ENCODE measurements around the gene FOXM1.

FOXM1 gene

DNA sequence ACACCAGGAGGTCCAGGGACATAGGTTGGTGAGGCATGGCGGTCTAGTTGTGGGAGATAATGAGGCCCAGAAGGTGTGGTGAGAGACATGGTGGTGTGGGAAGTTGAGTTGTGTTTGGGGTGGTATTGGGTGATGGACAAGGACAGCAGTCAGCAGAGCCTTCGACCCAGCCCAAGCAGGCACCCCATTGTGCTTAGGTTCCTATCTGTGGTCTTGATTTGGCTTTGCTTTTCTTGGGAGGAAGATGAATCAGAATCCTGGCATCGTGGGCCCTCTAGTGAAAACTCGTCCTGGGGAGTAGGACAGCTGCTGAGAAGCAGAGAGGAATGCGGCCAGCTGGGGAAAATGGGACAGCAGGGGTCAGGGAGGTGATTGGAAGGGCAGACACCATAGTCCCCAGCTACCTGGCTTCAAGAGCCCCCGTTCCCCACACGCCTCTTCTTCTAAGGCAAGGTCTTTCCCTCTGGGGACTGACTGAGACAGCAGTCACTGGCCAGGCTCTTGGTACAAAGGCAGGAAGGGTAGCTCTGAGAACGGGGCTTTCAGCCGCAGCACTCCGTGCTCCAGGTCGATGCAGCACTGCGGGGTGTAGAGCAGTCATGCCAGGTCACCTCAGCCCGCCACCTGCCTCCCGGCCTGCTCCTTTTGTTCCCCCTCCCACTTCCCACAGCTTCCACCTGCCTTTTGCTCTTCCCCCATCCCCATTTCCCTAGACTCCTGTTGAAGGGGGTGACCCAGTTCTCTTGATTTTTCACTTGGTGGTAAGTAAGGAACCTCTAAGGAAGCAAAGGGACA is 50.1 kb downstream of the FOXM1 start:
- Histone ChIP-seq H3K27ac (ENCODE audit: insufficient read depth, low read depth, low read length, poor library complexity, severe bottlenecking) (peak overlapping the region; percentile 28), H3K4me3 (ENCODE audit: insufficient read depth, low read depth, low read length) (no peak overlapping the region), H3K9me3 (ENCODE audit: control insufficient read depth, low read length) (no peaks in the 10 kb centered on the region), H3K27me3 (ENCODE audit: control insufficient read depth, insufficient read depth, low read length, poor library complexity, severe bottlenecking) (no peaks in the 10 kb centered on the region), H3K36me3 (ENCODE audit: control insufficient read depth, insufficient read depth, low read length) (peaks cover 20% of the 10 kb centered on the region), H3K4me1 (ENCODE audit: control insufficient read depth, insufficient read depth, low read length) (peaks cover 21% of the 10 kb centered on the region)
- WGBS, 2 experiments, result 63 to 66% methylated on average over 14 of the region's 14 CpGs

- H3K27ac ChIP-seq (ENCODE audit: insufficient read depth, low read depth, low read length, poor library complexity, severe bottlenecking), result peak overlapping the region; percentile 65
- peaks cover 21% of the 10 kb centered on the region for H3K4me1 ChIP-seq (ENCODE audit: control insufficient read depth, insufficient read depth, low read length)
- H3K4me3 ChIP-seq (ENCODE audit: insufficient read depth, low read depth, low read length), result no peak overlapping the region
- H3K36me3 ChIP-seq (ENCODE audit: control insufficient read depth, insufficient read depth, low read length), result peaks cover 18% of the 10 kb centered on the region
- H3K9me3 ChIP-seq (ENCODE audit: control insufficient read depth, low read length), result no peaks in the 10 kb centered on the region
- 43 to 45% methylated on average over 3 of the region's 3 CpGs for WGBS, 2 experiments
- no peaks in the 10 kb centered on the region for H3K27me3 ChIP-seq (ENCODE audit: control insufficient read depth, insufficient read depth, low read length, poor library complexity, severe bottlenecking)
Observed at GRCh38 chr12:2826036-2826435, 50.9 kb downstream of the FOXM1 start.

DNA sequence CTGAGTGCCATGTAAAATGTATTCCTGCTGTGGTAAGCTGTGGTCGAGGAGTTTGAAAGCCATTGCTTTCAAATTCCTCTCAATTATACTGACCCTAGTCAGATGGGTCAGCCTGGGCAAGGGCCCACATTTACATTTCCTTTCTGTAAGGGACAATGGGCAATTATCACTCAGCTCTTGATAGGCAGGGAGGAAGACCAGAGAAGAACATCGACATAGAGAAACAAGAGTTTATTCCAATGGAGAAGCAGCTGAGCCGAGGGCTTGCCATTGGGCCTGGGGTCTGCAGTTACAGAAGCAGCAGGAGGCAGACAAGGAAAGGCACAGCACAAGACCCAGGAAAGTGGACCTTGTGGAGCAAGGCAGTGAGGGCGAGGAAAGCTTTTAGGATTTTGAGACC is 51.8 kb downstream of the FOXM1 start:
- WGBS, 2 experiments, result 24 to 30% methylated on average over 4 of the region's 4 CpGs
- no peaks in the 10 kb centered on the region for H3K9me3 ChIP-seq (ENCODE audit: control insufficient read depth, low read length)
- H3K27ac ChIP-seq (ENCODE audit: insufficient read depth, low read depth, low read length, poor library complexity, severe bottlenecking), result peak overlapping the region; percentile 20
- peaks cover 21% of the 10 kb centered on the region for H3K4me1 ChIP-seq (ENCODE audit: control insufficient read depth, insufficient read depth, low read length)
- H3K4me3 ChIP-seq (ENCODE audit: insufficient read depth, low read depth, low read length), result no peak overlapping the region
- H3K27me3 ChIP-seq (ENCODE audit: control insufficient read depth, insufficient read depth, low read length, poor library complexity, severe bottlenecking), result no peaks in the 10 kb centered on the region
- peaks cover 18% of the 10 kb centered on the region for H3K36me3 ChIP-seq (ENCODE audit: control insufficient read depth, insufficient read depth, low read length)

DNA sequence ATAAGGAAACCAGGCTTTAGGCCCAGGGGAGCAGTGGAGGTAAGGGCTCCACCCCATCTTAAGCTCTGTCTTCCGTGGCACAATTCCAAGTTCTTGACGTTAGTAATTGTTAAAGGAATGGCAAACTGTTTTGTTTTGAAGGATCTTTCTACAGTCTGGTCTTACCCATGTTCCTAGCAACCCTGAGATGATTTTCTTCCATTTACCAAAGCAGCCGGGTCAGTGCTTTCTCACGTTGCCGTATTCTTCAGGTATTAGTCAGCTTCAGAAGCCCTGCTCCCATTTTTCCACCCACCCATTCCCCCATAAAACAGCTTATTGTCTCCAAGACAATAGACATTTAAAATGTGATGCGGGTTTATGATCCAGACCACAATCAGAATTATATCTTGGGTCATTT is 52.4 kb downstream of the FOXM1 start:
- Histone ChIP-seq H3K36me3 (ENCODE audit: control insufficient read depth, insufficient read depth, low read length) (peaks cover 18% of the 10 kb centered on the region), H3K27me3 (ENCODE audit: control insufficient read depth, insufficient read depth, low read length, poor library complexity, severe bottlenecking) (no peaks in the 10 kb centered on the region), H3K4me1 (ENCODE audit: control insufficient read depth, insufficient read depth, low read length) (peaks cover 21% of the 10 kb centered on the region), H3K9me3 (ENCODE audit: control insufficient read depth, low read length) (no peaks in the 10 kb centered on the region), H3K27ac (ENCODE audit: insufficient read depth, low read depth, low read length, poor library complexity, severe bottlenecking) (no peak overlapping the region), H3K4me3 (ENCODE audit: insufficient read depth, low read depth, low read length) (no peak overlapping the region)
- WGBS, 2 experiments, result 85% methylated on average over 6 of the region's 6 CpGs

GRCh38 chr12:2823483-2823882 is 53.5 kb downstream of the FOXM1 start:
- 95% methylated on average over 7 of the region's 7 CpGs for WGBS, 2 experiments
- H3K4me1 ChIP-seq (ENCODE audit: control insufficient read depth, insufficient read depth, low read length), result peaks cover 21% of the 10 kb centered on the region
- H3K36me3 ChIP-seq (ENCODE audit: control insufficient read depth, insufficient read depth, low read length), result peaks cover 23% of the 10 kb centered on the region
- no peak overlapping the region for H3K27ac ChIP-seq (ENCODE audit: insufficient read depth, low read depth, low read length, poor library complexity, severe bottlenecking)
- no peaks in the 10 kb centered on the region for H3K27me3 ChIP-seq (ENCODE audit: control insufficient read depth, insufficient read depth, low read length, poor library complexity, severe bottlenecking)
- H3K4me3 ChIP-seq (ENCODE audit: insufficient read depth, low read depth, low read length), result no peak overlapping the region
- H3K9me3 ChIP-seq (ENCODE audit: control insufficient read depth, low read length), result no peaks in the 10 kb centered on the region

DNA sequence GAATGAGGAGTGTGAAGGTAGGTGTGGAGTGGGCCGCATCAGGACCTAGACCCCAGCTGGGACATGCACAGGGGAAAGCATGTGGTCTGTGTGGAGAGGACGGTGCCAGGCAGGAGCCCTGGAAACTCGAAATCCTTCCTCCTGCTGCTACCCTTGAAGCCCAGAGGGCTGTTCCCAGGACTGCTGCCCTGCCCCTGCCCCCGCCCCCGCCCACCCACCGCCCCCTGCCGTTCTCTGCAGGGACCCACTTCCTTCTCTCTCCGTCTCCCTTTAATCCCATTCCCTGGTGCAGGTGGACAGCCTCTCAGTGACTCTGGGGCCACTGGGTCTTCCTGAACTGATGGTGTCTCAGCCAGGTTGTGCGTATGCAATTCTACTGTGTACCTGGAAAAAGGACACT is 56.5 kb downstream of the FOXM1 start:
- 63 to 68% methylated on average over 6 to 9 of the region's 9 CpGs for WGBS, 2 experiments
- Histone ChIP-seq H3K27me3 (ENCODE audit: control insufficient read depth, insufficient read depth, low read length, poor library complexity, severe bottlenecking) (no peaks in the 10 kb centered on the region), H3K9me3 (ENCODE audit: control insufficient read depth, low read length) (no peaks in the 10 kb centered on the region), H3K36me3 (ENCODE audit: control insufficient read depth, insufficient read depth, low read length) (peaks cover 25% of the 10 kb centered on the region), H3K27ac (ENCODE audit: insufficient read depth, low read depth, low read length, poor library complexity, severe bottlenecking) (no peak overlapping the region), H3K4me1 (ENCODE audit: control insufficient read depth, insufficient read depth, low read length) (peaks cover 6% of the 10 kb centered on the region), H3K4me3 (ENCODE audit: insufficient read depth, low read depth, low read length) (no peak overlapping the region)

DNA sequence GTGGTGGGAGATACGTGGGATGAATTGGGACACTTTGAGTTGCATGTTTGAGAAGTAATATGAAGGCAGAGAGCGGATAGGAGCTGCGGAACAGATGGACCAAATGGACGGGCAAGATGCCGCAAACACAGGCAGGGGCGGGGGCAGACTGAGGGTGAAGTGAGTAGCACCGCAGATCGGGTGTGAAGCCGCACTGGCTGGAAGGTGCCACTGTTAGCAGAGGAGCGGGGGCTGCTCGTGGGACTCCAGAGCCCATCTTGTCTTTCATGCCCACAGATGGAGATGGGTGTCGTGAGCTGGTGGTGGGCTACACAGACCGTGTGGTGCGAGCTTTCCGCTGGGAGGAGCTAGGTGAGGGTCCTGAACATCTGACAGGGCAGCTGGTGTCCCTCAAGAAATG is 57.2 kb downstream of the FOXM1 start:
- Histone ChIP-seq H3K4me3 (ENCODE audit: insufficient read depth, low read depth, low read length) (no peak overlapping the region), H3K27me3 (ENCODE audit: control insufficient read depth, insufficient read depth, low read length, poor library complexity, severe bottlenecking) (no peaks in the 10 kb centered on the region), H3K36me3 (ENCODE audit: control insufficient read depth, insufficient read depth, low read length) (peaks cover 25% of the 10 kb centered on the region), H3K27ac (ENCODE audit: insufficient read depth, low read depth, low read length, poor library complexity, severe bottlenecking) (no peak overlapping the region), H3K4me1 (ENCODE audit: control insufficient read depth, insufficient read depth, low read length) (peaks cover under 1% of the 10 kb centered on the region), H3K9me3 (ENCODE audit: control insufficient read depth, low read length) (no peaks in the 10 kb centered on the region)
- 94 to 95% methylated on average over 15 of the region's 15 CpGs for WGBS, 2 experiments

DNA sequence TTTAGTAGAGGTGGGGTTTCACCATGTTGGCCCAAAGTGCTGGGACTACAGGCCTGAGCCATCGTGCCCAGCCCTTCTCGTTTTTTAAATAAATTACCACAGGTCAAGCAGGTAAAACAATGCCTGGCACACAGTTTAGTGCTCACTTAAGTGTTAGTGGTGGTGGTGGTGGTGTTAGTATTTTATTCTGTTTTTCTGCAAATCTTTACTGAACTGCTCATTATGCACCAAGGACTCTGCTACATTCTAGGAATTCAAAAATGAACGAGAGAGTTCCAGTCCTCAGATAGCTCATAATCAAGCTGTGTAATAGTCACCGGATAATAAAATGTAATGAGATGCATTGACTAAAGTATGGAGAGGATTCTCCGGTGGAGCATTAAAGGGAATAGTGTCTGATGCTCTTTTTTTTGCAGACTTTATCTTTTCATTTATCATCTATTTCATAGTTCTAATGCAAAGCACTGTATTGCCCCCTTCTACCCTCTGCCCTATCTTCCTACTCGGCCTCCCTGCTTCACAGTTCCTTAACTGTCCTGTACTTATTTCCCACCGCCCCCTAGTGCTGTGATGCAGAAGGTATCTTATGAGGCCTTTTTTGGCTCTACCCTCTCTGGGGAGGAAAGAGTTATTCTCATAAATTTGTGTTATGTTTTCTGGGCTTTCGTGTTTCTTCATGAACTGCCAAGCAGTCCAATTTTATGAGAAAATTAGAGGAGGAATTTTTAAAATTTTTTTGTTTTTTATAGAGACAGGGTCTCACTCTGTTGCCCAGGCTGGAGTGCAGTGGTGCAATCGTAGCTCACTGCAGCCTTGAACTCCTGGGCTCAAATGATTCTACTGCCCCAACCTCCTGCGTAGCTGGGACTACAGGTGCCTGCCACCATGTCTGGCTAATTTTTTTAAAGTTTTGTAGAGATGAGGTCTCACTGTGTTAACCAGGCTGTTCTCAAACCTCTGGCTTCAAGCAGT is 63.5 kb downstream of the FOXM1 start:
- no peaks in the 10 kb centered on the region for H3K27me3 ChIP-seq (ENCODE audit: control insufficient read depth, insufficient read depth, low read length, poor library complexity, severe bottlenecking)
- 23 to 30% methylated on average over 10 of the region's 10 CpGs for WGBS, 2 experiments
- H3K4me1 ChIP-seq (ENCODE audit: control insufficient read depth, insufficient read depth, low read length), result no peaks in the 10 kb centered on the region

GRCh38 chr12:2812290-2813213 is 64.4 kb downstream of the FOXM1 start, which contains the start of gene ITFG2:
Gene ITFG2 (plus strand): TSS chr12:2812668. CDS start chr12:2812761, 93 bp downstream.
- H3K27me3 ChIP-seq (ENCODE audit: control insufficient read depth, insufficient read depth, low read length, poor library complexity, severe bottlenecking), result no peaks in the 10 kb centered on the region
- H3K4me3 ChIP-seq (ENCODE audit: insufficient read depth, low read depth, low read length), result peak within 1 kb of the TSS; percentile 83
- H3K36me3 ChIP-seq (ENCODE audit: control insufficient read depth, insufficient read depth, low read length), result peaks cover under 1% of the 10 kb centered on the region
- H3K4me1 ChIP-seq (ENCODE audit: control insufficient read depth, insufficient read depth, low read length), result no peaks in the 10 kb centered on the region
- WGBS, 2 experiments, result 2 to 3% methylated on average over 48 of the region's 48 CpGs
- peak within 1 kb of the TSS; percentile 96 for H3K27ac ChIP-seq (ENCODE audit: insufficient read depth, low read depth, low read length, poor library complexity, severe bottlenecking)
- no peaks in the 10 kb centered on the region for H3K9me3 ChIP-seq (ENCODE audit: control insufficient read depth, low read length)

More for the DNA sequence above, 63.5 kb downstream of the FOXM1 start:
- peak overlapping the region; percentile 83 for H3K4me3 ChIP-seq (ENCODE audit: insufficient read depth, low read depth, low read length)
- H3K36me3 ChIP-seq (ENCODE audit: control insufficient read depth, insufficient read depth, low read length), result peaks cover 7% of the 10 kb centered on the region
- peak overlapping the region; percentile 96 for H3K27ac ChIP-seq (ENCODE audit: insufficient read depth, low read depth, low read length, poor library complexity, severe bottlenecking)
- no peaks in the 10 kb centered on the region for H3K9me3 ChIP-seq (ENCODE audit: control insufficient read depth, low read length)

Data from ectodermal cell (in vitro differentiated cells).